IMR-90 (cell line): ENCODE data around the gene ENTREP3. TPM values are rescaled to one million over a fixed set of nuclear protein-coding genes. Genes with fewer than 3 reads are reported as not detected.
A peak's percentile ranks its signal among the peaks of the same experiment; 100 is the strongest.

Source experiments
- ATAC-seq: fragments of 200-7000 bp; cut with Tn5 transposase; 2 replicates; pipeline ENCODE4 v1.9.1; 2020; ENCODE audit warnings: low read depth, mild to moderate bottlenecking, moderate library complexity
- BruUV-seq: library from RNA; stranded (reverse); fragments of 400-500 nt; replicated peaks from 2 replicates; lab custom pipeline; 2021; lab: Mats Ljungman, UMichigan
- CTCF ChIA-PET: fragments of 300-600 bp; formaldehyde crosslinking; extraction: SDS; loops from one replicate; lab custom pipeline; 2021; ENCODE audit warnings: antibody characterized with exemption; lab: Yijun Ruan, JAX
- POLR2A ChIA-PET: fragments of 300-600 bp; sonication (Branson Sonifier 250); formaldehyde crosslinking; loops from one replicate; lab custom pipeline; 2022; ENCODE audit warnings: antibody characterized with exemption; ENCODE audit not compliant: unreplicated experiment; lab: Charles Lee
- DNase-seq: peaks from one replicate; pipeline ENCODE4 v3.0.0; 2013
- H2AFZ ChIP-seq: replicated peaks from 2 replicates; pipeline ENCODE3; 2013; ENCODE audit warnings: low read length, mild to moderate bottlenecking; ENCODE audit not compliant: poor library complexity
- H2AK5ac ChIP-seq: 2 replicates; pipeline ENCODE4 v1.6.1; 2013; ENCODE audit warnings: low read depth, low read length, inconsistent platforms
- H2AK9ac ChIP-seq: replicated peaks from 2 replicates; pipeline ENCODE3; 2013; ENCODE audit warnings: mild to moderate bottlenecking, low read depth, low read length, moderate library complexity; ENCODE audit not compliant: poor library complexity
- H2BK120ac ChIP-seq: 2 replicates; pipeline ENCODE4 v1.6.1; 2013; ENCODE audit warnings: low read depth, low read length, inconsistent platforms
- H2BK15ac ChIP-seq: 3 replicates; pipeline ENCODE4 v1.6.1; 2013; ENCODE audit warnings: low read depth, low read length, inconsistent platforms
- H2BK20ac ChIP-seq: 2 replicates; pipeline ENCODE4 v1.6.1; 2013; ENCODE audit warnings: low read depth, mild to moderate bottlenecking, inconsistent platforms, low read length, moderate library complexity
- H2BK5ac ChIP-seq: 2 replicates; pipeline ENCODE4 v1.6.1; 2013; ENCODE audit warnings: mild to moderate bottlenecking, low read depth, low read length, inconsistent platforms; ENCODE audit not compliant: poor library complexity, severe bottlenecking
- H3K14ac ChIP-seq: replicated peaks from 2 replicates; pipeline ENCODE4 v1.6.1; 2013; ENCODE audit warnings: low read depth, low read length, inconsistent platforms
- H3K18ac ChIP-seq: 2 replicates; pipeline ENCODE4 v1.6.1; 2013; ENCODE audit warnings: low read depth, low read length, control low read depth
- H3K23ac ChIP-seq: 2 replicates; pipeline ENCODE4 v1.6.1; 2013; ENCODE audit warnings: low read depth, low read length, inconsistent platforms
- H3K27ac ChIP-seq: 2 replicates; pipeline ENCODE4 v1.5.1; 2013; ENCODE audit warnings: mild to moderate bottlenecking, control low read depth, low read length; ENCODE audit not compliant: insufficient read depth
- H3K27me3 ChIP-seq: 2 replicates; pipeline ENCODE4 v1.6.1; 2013; ENCODE audit warnings: low read length; ENCODE audit not compliant: control insufficient read depth, insufficient read depth
- H3K36me3 ChIP-seq: 2 replicates; pipeline ENCODE4 v1.6.1; 2013; ENCODE audit warnings: low read length, mixed read lengths; ENCODE audit not compliant: control insufficient read depth, insufficient read depth
- H3K4ac ChIP-seq: 2 replicates; pipeline ENCODE4 v1.6.1; 2013; ENCODE audit warnings: low read depth, low read length, inconsistent platforms
- H3K4me1 ChIP-seq: 2 replicates; pipeline ENCODE4 v1.6.1; 2013; ENCODE audit warnings: low read length, mixed read lengths; ENCODE audit not compliant: control insufficient read depth, insufficient read depth
- H3K4me2 ChIP-seq: 2 replicates; pipeline ENCODE4 v1.6.1; 2013; ENCODE audit warnings: low read depth, mild to moderate bottlenecking, control low read depth, low read length, moderate library complexity
- H3K4me3 ChIP-seq: 2 replicates; pipeline ENCODE4 v1.5.1; 2013; ENCODE audit warnings: low read depth, mild to moderate bottlenecking, control low read depth, low read length, moderate library complexity; ENCODE audit not compliant: insufficient read depth
- H3K56ac ChIP-seq: 2 replicates; pipeline ENCODE4 v1.6.1; 2013; ENCODE audit warnings: low read length, inconsistent platforms; ENCODE audit not compliant: insufficient read depth; ENCODE audit errors: extremely low read depth
- H3K79me1 ChIP-seq, 2 experiments: 2 replicates each; pipeline ENCODE4 v1.6.1; 2013; ENCODE audit warnings: low read length in 2 of 2, inconsistent platforms in 1 of 2, low read depth in 1 of 2
- H3K9ac ChIP-seq: 2 replicates; pipeline ENCODE4 v1.6.1; 2013; ENCODE audit warnings: low read depth, low read length, control low read depth
- H3K9me1 ChIP-seq: 2 replicates; pipeline ENCODE4 v1.6.1; 2013; ENCODE audit warnings: low read length, inconsistent platforms; ENCODE audit not compliant: insufficient read depth
- H3K9me3 ChIP-seq: 2 replicates; pipeline ENCODE4 v1.6.1; 2013; ENCODE audit warnings: low read length; ENCODE audit not compliant: control insufficient read depth, insufficient read depth
- H4K20me1 ChIP-seq: 2 replicates; pipeline ENCODE4 v1.6.1; 2013; ENCODE audit warnings: low read length, inconsistent platforms; ENCODE audit not compliant: insufficient read depth
- H4K5ac ChIP-seq: 2 replicates; pipeline ENCODE4 v1.6.1; 2013; ENCODE audit warnings: mild to moderate bottlenecking, low read depth, low read length, control low read depth
- H4K8ac ChIP-seq, 2 experiments: 2 replicates each; pipeline ENCODE4 v1.6.1; 2013; ENCODE audit warnings: low read depth in 2 of 2, low read length in 2 of 2, control low read depth in 1 of 2, inconsistent platforms in 1 of 2
- H4K91ac ChIP-seq: 2 replicates; pipeline ENCODE4 v1.6.1; 2013; ENCODE audit warnings: low read depth, low read length, inconsistent platforms; ENCODE audit not compliant: insufficient read depth
- BHLHE40 ChIP-seq: fragments of 150-350 bp; IDR thresholded peaks from 2 replicates; pipeline ENCODE4 v1.6.1; 2016; ENCODE audit warnings: mild to moderate bottlenecking, low read depth, low read length
- CEBPB ChIP-seq: IDR thresholded peaks from 2 replicates; pipeline ENCODE4 v1.6.1; 2012; ENCODE audit warnings: low read depth, low read length, improper control_type of control experiment
- ELK1 ChIP-seq: fragments of 150-350 bp; IDR thresholded peaks from 2 replicates; pipeline ENCODE4 v1.6.1; 2016; ENCODE audit warnings: low read depth, mild to moderate bottlenecking, low read length, moderate library complexity, borderline replicate concordance
- FOS ChIP-seq: fragments of 150-350 bp; IDR thresholded peaks from 2 replicates; pipeline ENCODE4 v1.6.1; 2016; ENCODE audit warnings: low read depth, low read length
- MAFK ChIP-seq: IDR thresholded peaks from 2 replicates; pipeline ENCODE4 v1.6.1; 2012; ENCODE audit warnings: low read depth, low read length, improper control_type of control experiment
- MAZ ChIP-seq: IDR thresholded peaks from 2 replicates; pipeline ENCODE4 v1.6.1; 2012; ENCODE audit warnings: low read depth, mild to moderate bottlenecking, low read length, improper control_type of control experiment, moderate library complexity, borderline replicate concordance
- MXI1 ChIP-seq: IDR thresholded peaks from 2 replicates; pipeline ENCODE4 v1.6.1; 2012; ENCODE audit warnings: low read depth, mild to moderate bottlenecking, low read length, moderate library complexity, borderline replicate concordance
- POLR2A ChIP-seq: IDR thresholded peaks from 2 replicates; pipeline ENCODE4 v1.6.1; 2012; ENCODE audit warnings: mild to moderate bottlenecking, low read depth, low read length
- RAD21 ChIP-seq: IDR thresholded peaks from 2 replicates; pipeline ENCODE4 v1.6.1; 2012; ENCODE audit warnings: low read length, improper control_type of control experiment
- RCOR1 ChIP-seq: IDR thresholded peaks from 2 replicates; pipeline ENCODE4 v1.6.1; 2012; ENCODE audit warnings: mild to moderate bottlenecking, low read length, improper control_type of control experiment; ENCODE audit not compliant: insufficient replicate concordance
- RFX5 ChIP-seq: IDR thresholded peaks from 2 replicates; pipeline ENCODE4 v1.8.0; 2012; ENCODE audit warnings: low read depth, mild to moderate bottlenecking, low read length, moderate library complexity
- USF2 ChIP-seq: fragments of 150-350 bp; IDR thresholded peaks from 2 replicates; pipeline ENCODE4 v1.6.1; 2017; ENCODE audit warnings: mild to moderate bottlenecking, antibody characterized with exemption, low read length, low read depth
- WGBS, 2 experiments: methylation state at CpG; one replicate each; pipeline versions ENCODE4 v1.1.5 to v1.1.7; 2013; ENCODE audit warnings: missing lambda C conversion rate in 2 of 2; ENCODE audit not compliant: insufficient read length in 1 of 2; ENCODE audit errors: extremely low coverage in 2 of 2; 5-methylcytosine and 5-hydroxymethylcytosine counted together
- dilution Hi-C: fragments of 300-500 bp; cut with HindIII; formaldehyde crosslinking; loops from one replicate; pipeline ENCODE4 v1.14.3; 2018; ENCODE audit warnings: low sequenced_read_pairs; ENCODE audit not compliant: unreplicated experiment
- in situ Hi-C: fragments of 300-500 bp; cut with MboI; formaldehyde crosslinking; loops from 3 replicates; pipeline ENCODE4 v1.14.3; 2019; ENCODE audit warnings: low sequenced_read_pairs, inconsistent platforms, mixed read lengths
- intact Hi-C: fragments of 100-400 bp; cut with micrococcal nuclease; formaldehyde crosslinking; loops from 2 replicates; pipeline ENCODE4 v1.10.0; 2022
- polyA plus RNA-seq, 3 experiments: library from polyadenylated mRNA; depleted of rRNA; stranded (reverse); fragments of >200 nt; gene quantifications; 2 replicates each; pipeline ENCODE4 v1.2.3, GENCODE V29; 2012; ENCODE audit warnings: low replicate concordance in 1 of 3
- total RNA-seq: library from RNA; depleted of rRNA; stranded (reverse); fragments of >200 nt; gene quantifications from 2 replicates; pipeline ENCODE4 v1.2.3, GENCODE V29; 2012
- TF ChIP-seq, protein P1 (sequence below): conservative IDR thresholded peaks from 2 replicates; pipeline ENCODE4 v1.5.1; 2012; ENCODE audit warnings: mild to moderate bottlenecking, low read depth, low read length, improper control_type of control experiment

ENTREP3 gene
- total and polyA plus RNA-seq, 2 of the 4 experiments (the other 2 are of a cell fraction): 1.4 to 23.8 TPM

DNA sequence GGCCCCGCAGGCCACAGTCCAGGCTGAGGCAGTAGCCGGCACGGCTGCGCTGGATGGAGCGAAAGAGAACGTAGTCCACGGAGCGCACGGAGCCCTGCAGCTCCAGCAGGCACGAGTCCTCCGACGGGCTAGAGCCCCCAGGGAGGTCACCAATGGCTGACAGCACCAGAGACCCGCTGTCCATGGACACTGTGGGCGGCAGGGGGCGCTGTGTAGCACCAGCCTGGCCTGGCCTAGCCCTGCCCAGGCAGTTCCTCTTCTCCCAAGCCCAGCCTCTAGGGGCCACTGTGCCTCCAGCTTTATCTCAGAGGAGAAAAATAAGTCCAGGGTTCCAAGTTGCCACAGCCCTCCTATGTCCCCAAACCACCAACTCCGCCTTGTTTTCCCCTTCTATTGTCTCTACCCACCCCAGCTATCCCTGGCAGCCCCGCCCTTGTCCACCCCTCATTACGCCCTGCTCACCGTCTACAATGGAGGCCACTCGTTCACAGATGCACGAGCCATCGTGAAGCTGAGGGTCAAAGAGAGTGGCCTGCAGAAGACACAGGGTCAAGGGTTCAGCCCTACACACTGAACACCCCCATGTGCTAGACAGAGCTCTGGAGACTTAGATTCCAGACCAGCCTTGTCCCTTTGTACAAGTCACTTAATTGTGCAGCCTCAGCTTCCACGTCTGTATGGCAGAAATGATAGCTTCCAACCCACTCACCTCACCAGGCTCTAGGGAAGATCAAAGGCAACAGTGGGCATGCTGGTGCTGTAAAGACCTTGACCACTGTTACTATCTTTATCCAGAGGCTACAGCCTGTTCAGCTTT, 4.4 kb downstream of the ENTREP3 start:
- peak overlapping the region; percentile 71 for H3K4ac ChIP-seq
- no TSS peak for BruUV-seq
- no peaks in the 10 kb centered on the region for H3K9me3 ChIP-seq
- H2BK20ac ChIP-seq: no peak overlapping the region
- intact Hi-C loops: loop anchor here (1.0 to 5.0 kb wide), 3 partner anchors 72 to 397 kb away; no protein-coding TSS in a partner anchor
- 17% methylated on average over 19 of the region's 23 CpGs; no CpG with 5 or more reads in 1 of the 2 experiments for WGBS, 2 experiments
- DNase-seq (peak; percentile 85), ATAC-seq (peak; percentile 78)
- no peak overlapping the region; the same call in 1 of the 2 replicates for H3K14ac ChIP-seq
- ChIA-PET POLR2A (no interaction called here), CTCF (interaction anchor here (0.5 to 1.7 kb wide), 21 partner anchors 8 to 493 kb away, joined by 3 to 6 read pairs (median 3); partner anchors contain the start of gene CLK2)
- H2AK5ac ChIP-seq: peak overlapping the region; percentile 37; the same call in 1 of the 2 replicates
- no peak overlapping the region for H3K4me2 ChIP-seq
- peak overlapping the region; percentile 40; the same call in 1 of the 2 replicates for H4K5ac ChIP-seq
- H3K27me3 ChIP-seq: no peaks in the 10 kb centered on the region
- no peak overlapping the region for H3K56ac ChIP-seq
- H3K18ac ChIP-seq: no peak overlapping the region
- H2BK120ac ChIP-seq: no peak overlapping the region
- H2BK15ac ChIP-seq: no peak overlapping the region
- no peak overlapping the region for H3K4me3 ChIP-seq
- H3K36me3 ChIP-seq: peaks cover 16% of the 10 kb centered on the region
- H2BK5ac ChIP-seq: no peak overlapping the region
- H4K8ac ChIP-seq: peak overlapping the region in 1 of 2 experiments; percentile 82; a peak in 2 of 4 replicates
- no peaks in the 10 kb centered on the region for H4K20me1 ChIP-seq
- H2AFZ ChIP-seq: peak overlapping the region; percentile 93
- H3K79me1 ChIP-seq: peaks cover 12 to 31% of the 10 kb centered on the region in 2 experiments
- H3K4me1 ChIP-seq: peaks cover 15% of the 10 kb centered on the region
- H2AK9ac ChIP-seq: peak overlapping the region; percentile 66
- dilution Hi-C loops: no loop called here
- peak overlapping the region; percentile 12; the same call in 1 of the 2 replicates for H3K27ac ChIP-seq
- in situ Hi-C loops: no loop called here
- no peak overlapping the region; the same call in 1 of the 2 replicates for H3K23ac ChIP-seq
- H3K9ac ChIP-seq: no peak overlapping the region
- peaks cover 4% of the 10 kb centered on the region; the same call in 1 of the 2 replicates for H3K9me1 ChIP-seq
- no peak overlapping the region for H4K91ac ChIP-seq
- TF ChIP-seq CEBPB (no peak), USF2 (no peak), RAD21 (peak; percentile 93), MAFK (no peak), FOS (no peak), RFX5 (no peak), MXI1 (0 out of 2 replicates have a peak, but pooled peaks have one; percentile 21), MAZ (no peak; the same call in 1 of the 2 replicates), BHLHE40 (no peak), POLR2A (peak; percentile 34; the same call in 1 of the 2 replicates), ELK1 (no peak), RCOR1 (no peak)
- TF ChIP-seq, protein P1, sequence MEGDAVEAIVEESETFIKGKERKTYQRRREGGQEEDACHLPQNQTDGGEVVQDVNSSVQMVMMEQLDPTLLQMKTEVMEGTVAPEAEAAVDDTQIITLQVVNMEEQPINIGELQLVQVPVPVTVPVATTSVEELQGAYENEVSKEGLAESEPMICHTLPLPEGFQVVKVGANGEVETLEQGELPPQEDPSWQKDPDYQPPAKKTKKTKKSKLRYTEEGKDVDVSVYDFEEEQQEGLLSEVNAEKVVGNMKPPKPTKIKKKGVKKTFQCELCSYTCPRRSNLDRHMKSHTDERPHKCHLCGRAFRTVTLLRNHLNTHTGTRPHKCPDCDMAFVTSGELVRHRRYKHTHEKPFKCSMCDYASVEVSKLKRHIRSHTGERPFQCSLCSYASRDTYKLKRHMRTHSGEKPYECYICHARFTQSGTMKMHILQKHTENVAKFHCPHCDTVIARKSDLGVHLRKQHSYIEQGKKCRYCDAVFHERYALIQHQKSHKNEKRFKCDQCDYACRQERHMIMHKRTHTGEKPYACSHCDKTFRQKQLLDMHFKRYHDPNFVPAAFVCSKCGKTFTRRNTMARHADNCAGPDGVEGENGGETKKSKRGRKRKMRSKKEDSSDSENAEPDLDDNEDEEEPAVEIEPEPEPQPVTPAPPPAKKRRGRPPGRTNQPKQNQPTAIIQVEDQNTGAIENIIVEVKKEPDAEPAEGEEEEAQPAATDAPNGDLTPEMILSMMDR: peak; percentile 100
